Measurements from ENCODE around the gene ZNF512B. TPM values are rescaled to one million over a fixed set of nuclear protein-coding genes. Genes with fewer than 3 reads are reported as not detected.

ZNF512B gene
- total and polyA plus RNA-seq, 2 donors (not counting 1 experiment from before 2014, with no cell fraction given) = 8.8 to 10.5 TPM

DNA sequence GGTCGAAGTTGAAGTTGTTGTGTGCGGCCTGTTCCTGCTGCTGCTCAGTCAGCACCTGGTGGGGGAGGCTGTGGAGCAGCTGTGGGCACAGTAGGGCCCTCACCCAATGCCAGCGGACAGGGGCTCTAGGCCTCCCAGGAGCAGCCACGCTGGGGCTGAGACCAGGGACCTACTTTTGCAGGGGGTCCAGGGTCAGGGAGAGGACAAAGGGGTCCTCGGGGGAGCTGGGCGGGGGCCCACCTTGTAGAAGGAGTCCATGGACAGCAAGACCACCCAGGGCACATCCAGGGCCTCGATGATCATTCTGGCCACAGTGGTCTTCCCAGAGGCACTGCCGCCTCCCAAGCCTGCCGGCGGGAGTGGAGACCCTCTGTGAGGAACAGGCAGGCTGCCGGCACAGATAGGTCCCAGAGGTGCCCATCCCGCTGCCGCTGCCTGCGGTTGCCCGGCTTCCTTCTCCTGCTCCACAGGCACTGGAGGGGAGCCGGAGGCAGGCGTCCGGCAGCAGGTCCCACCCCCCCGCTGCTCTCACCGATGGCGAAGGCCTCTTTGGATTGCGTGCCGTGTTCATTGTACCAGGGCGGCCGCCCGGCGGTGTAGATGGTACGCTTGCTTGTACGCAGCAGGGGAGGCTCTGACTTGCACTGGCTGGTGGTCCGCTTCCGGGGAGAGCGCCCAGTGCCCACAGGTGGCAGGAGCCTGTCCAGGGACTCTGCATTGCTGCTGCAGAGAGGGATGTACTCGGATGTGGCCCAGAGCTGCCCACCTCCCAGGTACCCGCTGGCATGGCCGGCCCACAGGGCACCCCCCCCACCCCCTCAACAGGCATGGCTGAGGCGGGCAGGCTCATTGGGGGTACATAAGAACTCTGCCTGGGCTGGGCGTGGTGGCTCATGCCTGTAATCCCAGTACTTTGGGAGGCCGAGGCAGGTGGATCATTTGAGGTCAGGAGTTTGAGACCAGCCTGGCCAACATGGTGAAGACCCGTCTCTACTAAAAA, 23.5 kb downstream of the ZNF512B start:
- TF ChIP-seq, protein P1, sequence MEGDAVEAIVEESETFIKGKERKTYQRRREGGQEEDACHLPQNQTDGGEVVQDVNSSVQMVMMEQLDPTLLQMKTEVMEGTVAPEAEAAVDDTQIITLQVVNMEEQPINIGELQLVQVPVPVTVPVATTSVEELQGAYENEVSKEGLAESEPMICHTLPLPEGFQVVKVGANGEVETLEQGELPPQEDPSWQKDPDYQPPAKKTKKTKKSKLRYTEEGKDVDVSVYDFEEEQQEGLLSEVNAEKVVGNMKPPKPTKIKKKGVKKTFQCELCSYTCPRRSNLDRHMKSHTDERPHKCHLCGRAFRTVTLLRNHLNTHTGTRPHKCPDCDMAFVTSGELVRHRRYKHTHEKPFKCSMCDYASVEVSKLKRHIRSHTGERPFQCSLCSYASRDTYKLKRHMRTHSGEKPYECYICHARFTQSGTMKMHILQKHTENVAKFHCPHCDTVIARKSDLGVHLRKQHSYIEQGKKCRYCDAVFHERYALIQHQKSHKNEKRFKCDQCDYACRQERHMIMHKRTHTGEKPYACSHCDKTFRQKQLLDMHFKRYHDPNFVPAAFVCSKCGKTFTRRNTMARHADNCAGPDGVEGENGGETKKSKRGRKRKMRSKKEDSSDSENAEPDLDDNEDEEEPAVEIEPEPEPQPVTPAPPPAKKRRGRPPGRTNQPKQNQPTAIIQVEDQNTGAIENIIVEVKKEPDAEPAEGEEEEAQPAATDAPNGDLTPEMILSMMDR (IDR thresholded peaks at IDR 0.05) = no peak
- TF ChIP-seq EZH2 (IDR thresholded peaks at IDR 0.05; ENCODE audit: borderline replicate concordance, insufficient read depth, low read depth, low read length, poor library complexity, severe bottlenecking) = no peak
- Mint-ChIP-seq H3K4me1 (peaks cover 51% of the 10 kb centered on the region), H3K9me3 (ENCODE audit: insufficient read depth) (no peaks in the 10 kb centered on the region), H3K4me3 (no peak overlapping the region), H3K27me3 (no peaks in the 10 kb centered on the region), H3K27ac (no peak overlapping the region)
- Histone ChIP-seq H3K4me3 (ENCODE audit: control extremely low read depth in 1 of 5, extremely low read depth in 1 of 5, insufficient read depth in 1 of 5, low read depth in 2 of 5, low read length in 4 of 5) (no peak overlapping the region), H3K79me2 (ENCODE audit: control insufficient read depth, insufficient read depth, low read length) (peaks cover 89% of the 10 kb centered on the region), H3K27ac (ENCODE audit: low read length in 2 of 2) (no peak overlapping the region), H3K4me1 (ENCODE audit: control insufficient read depth in 2 of 2, insufficient read depth in 2 of 2, low read length in 2 of 2) (peaks cover 50 to 57% of the 10 kb centered on the region in 2 donors), H3K9ac (ENCODE audit: low read length) (no peak overlapping the region), H3K4me2 (replicated peaks; ENCODE audit: low read depth, low read length, poor library complexity, severe bottlenecking) (no peak overlapping the region), H2AFZ (ENCODE audit: insufficient read depth, low read depth, low read length, poor library complexity, severe bottlenecking) (no peak overlapping the region), H3K36me3 (replicated peaks in 1 of 2; ENCODE audit: control extremely low read depth in 1 of 2, control insufficient read depth in 1 of 2, extremely low read depth in 1 of 2, insufficient read depth in 2 of 2, low read length in 1 of 2) (peaks cover 0 to 39% of the 10 kb centered on the region in 2 experiments), H3K27me3 (replicated peaks in 1 of 4; ENCODE audit: control extremely low read depth in 1 of 4, control insufficient read depth in 3 of 4, insufficient read depth in 4 of 4, low read length in 3 of 4) (no peaks in the 10 kb centered on the region), H4K20me1 (ENCODE audit: control insufficient read depth, insufficient read depth, low read length, poor library complexity, severe bottlenecking) (peaks cover 97% of the 10 kb centered on the region), H3K9me3 (ENCODE audit: control extremely low read depth in 1 of 3, control insufficient read depth in 2 of 3, insufficient read depth in 1 of 3, low read length in 2 of 3) (peaks cover 0 to 14% (median 0%) of the 10 kb centered on the region in 3 donors)
- 97% methylated on average over 32 of the region's 39 CpGs for WGBS (ENCODE audit: insufficient coverage)
- POLR2A ChIA-PET = interaction anchor here (0.7 kb wide), 1 partner anchor 8 kb away, joined by 3 read pairs; no protein-coding TSS in a partner anchor
- CTCF ChIA-PET = interaction anchor here (0.6 kb wide), 1 partner anchor 9 kb away, joined by 3 read pairs; no protein-coding TSS in a partner anchor
- DNase-seq (no peak), ATAC-seq (ENCODE audit: low read depth) (no peak)
- intact Hi-C loops (cut with micrococcal nuclease) = no loop called here

Data from B cell (primary cell).